Measurements from ENCODE around the gene TMEM39B. TPM values are rescaled to one million over a fixed set of nuclear protein-coding genes. Genes with fewer than 3 reads are reported as not detected.
A peak's percentile ranks its signal among the peaks of the same experiment; 100 is the strongest.

The TMEM39B gene
- total RNA-seq, 1 donor from 2014 or later = 13.3 TPM

DNA sequence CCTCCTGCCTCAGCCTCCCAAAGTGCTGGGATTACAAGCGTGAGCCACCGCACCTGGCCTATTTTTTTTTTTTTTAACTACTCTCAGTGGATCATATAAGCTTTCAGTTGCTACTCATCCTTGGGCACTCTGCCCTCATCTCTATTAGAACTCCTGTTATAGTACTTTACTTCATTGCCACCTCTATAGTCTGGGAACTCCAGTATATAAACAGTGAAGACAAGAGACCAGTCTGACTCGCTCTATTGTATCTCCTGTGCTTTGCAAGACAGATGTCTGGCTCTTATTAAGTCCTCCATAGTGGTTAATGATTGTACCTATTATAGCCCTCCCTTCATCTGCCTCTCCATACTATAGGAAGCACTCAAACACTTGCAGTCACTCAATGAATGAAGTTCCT lies 44.0 kb upstream of the TMEM39B start:
- H3K9me3 ChIP-seq (ENCODE audit: insufficient read depth, low read depth, low read length) = no peaks in the 10 kb centered on the region
- FAIRE-seq = no peak
- H4K20me1 ChIP-seq (ENCODE audit: insufficient read depth, low read length) = peaks cover 96% of the 10 kb centered on the region
- no peaks in the 10 kb centered on the region for H3K27me3 ChIP-seq (ENCODE audit: insufficient read depth, low read length)
- DNase-seq (ENCODE audit: low read depth) = peak; percentile 15
- no peak overlapping the region for H3K4me2 ChIP-seq (ENCODE audit: low read length)
- H2AFZ ChIP-seq (ENCODE audit: low read depth, low read length) = no peak overlapping the region
- H3K79me2 ChIP-seq (ENCODE audit: insufficient read depth, low read length) = peaks cover 100% of the 10 kb centered on the region
- Mint-ChIP-seq H3K36me3 (ENCODE audit: low read depth, unreplicated experiment) (peaks cover 10% of the 10 kb centered on the region), H3K27me3 (ENCODE audit: low read depth, unreplicated experiment) (no peaks in the 10 kb centered on the region), H3K4me1 (ENCODE audit: low read depth, unreplicated experiment) (peaks cover 33% of the 10 kb centered on the region), H3K4me3 (ENCODE audit: unreplicated experiment) (no peak overlapping the region), H3K9me3 (ENCODE audit: unreplicated experiment) (no peaks in the 10 kb centered on the region), H3K27ac (ENCODE audit: unreplicated experiment) (no peak overlapping the region)
- TF ChIP-seq EZH2 (IDR thresholded peaks at IDR 0.05; ENCODE audit: insufficient read depth, low read length) = no peak
- TF ChIP-seq, protein P1, sequence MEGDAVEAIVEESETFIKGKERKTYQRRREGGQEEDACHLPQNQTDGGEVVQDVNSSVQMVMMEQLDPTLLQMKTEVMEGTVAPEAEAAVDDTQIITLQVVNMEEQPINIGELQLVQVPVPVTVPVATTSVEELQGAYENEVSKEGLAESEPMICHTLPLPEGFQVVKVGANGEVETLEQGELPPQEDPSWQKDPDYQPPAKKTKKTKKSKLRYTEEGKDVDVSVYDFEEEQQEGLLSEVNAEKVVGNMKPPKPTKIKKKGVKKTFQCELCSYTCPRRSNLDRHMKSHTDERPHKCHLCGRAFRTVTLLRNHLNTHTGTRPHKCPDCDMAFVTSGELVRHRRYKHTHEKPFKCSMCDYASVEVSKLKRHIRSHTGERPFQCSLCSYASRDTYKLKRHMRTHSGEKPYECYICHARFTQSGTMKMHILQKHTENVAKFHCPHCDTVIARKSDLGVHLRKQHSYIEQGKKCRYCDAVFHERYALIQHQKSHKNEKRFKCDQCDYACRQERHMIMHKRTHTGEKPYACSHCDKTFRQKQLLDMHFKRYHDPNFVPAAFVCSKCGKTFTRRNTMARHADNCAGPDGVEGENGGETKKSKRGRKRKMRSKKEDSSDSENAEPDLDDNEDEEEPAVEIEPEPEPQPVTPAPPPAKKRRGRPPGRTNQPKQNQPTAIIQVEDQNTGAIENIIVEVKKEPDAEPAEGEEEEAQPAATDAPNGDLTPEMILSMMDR (IDR thresholded peaks at IDR 0.05; ENCODE audit: insufficient read depth, low read depth, low read length) = no peak
- H3K36me3 ChIP-seq (ENCODE audit: insufficient read depth, low read length) = peaks cover 24% of the 10 kb centered on the region
- peaks cover 18% of the 10 kb centered on the region for H3K4me1 ChIP-seq (ENCODE audit: insufficient read depth, low read length)
- H3K9ac ChIP-seq (ENCODE audit: low read length) = no peak overlapping the region
- H3K4me3 ChIP-seq (ENCODE audit: insufficient read depth, low read depth, low read length) = no peak overlapping the region
- H3K27ac ChIP-seq (ENCODE audit: low read depth, low read length) = no peak overlapping the region

DNA sequence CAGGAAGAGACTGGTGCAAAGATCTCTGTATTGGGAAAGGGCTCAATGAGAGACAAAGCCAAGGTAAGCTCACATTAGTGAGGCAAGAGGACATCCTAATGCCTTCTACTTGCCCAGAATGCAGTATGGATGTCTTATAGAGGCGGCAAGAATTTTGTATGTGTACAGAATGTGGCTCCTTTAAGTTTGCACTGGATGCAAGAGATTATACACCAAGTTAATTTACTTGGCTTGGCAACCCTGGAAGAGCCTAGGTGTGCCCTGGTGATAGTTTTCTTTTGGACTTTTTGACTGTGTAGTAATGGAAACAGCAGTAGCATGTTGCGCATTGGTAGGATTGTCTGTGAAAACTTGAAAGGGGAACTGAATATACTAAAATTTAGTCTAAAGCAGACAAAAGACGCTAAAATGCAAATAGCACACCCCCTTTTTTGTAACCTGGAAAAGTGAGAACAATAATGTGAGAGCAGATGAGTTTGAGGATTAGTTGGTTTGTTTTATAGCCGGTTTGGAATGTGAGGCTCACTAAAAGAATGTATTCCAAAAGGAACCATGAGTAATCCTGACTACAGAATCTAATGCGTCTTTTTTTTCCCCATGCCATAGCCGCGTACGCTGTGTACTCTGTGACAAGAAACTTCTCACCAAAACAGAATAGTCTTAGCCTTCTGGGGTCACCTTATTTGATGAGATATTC lies 41.0 kb upstream of the TMEM39B start:
- peak; percentile 71 for DNase-seq (ENCODE audit: low read depth)
- Mint-ChIP-seq H3K4me1 (ENCODE audit: low read depth, unreplicated experiment) (peaks cover 46% of the 10 kb centered on the region), H3K27me3 (ENCODE audit: low read depth, unreplicated experiment) (no peaks in the 10 kb centered on the region), H3K9me3 (ENCODE audit: unreplicated experiment) (no peaks in the 10 kb centered on the region), H3K36me3 (ENCODE audit: low read depth, unreplicated experiment) (peaks cover 21% of the 10 kb centered on the region), H3K27ac (ENCODE audit: unreplicated experiment) (peak overlapping the region; percentile 66), H3K4me3 (ENCODE audit: unreplicated experiment) (peak overlapping the region; percentile 22)
- peak overlapping the region; percentile 56 for H3K9ac ChIP-seq (ENCODE audit: low read length)
- H3K4me2 ChIP-seq (ENCODE audit: low read length) = peak overlapping the region; percentile 69
- H3K79me2 ChIP-seq (ENCODE audit: insufficient read depth, low read length) = peaks cover 98% of the 10 kb centered on the region
- H3K4me1 ChIP-seq (ENCODE audit: insufficient read depth, low read length) = peaks cover 18% of the 10 kb centered on the region
- H3K9me3 ChIP-seq (ENCODE audit: insufficient read depth, low read depth, low read length) = no peaks in the 10 kb centered on the region
- peak; percentile 72 for FAIRE-seq
- H2AFZ ChIP-seq (ENCODE audit: low read depth, low read length) = no peak overlapping the region
- TF ChIP-seq, protein P1 (IDR thresholded peaks at IDR 0.05; ENCODE audit: insufficient read depth, low read depth, low read length) = no peak
- TF ChIP-seq EZH2 (IDR thresholded peaks at IDR 0.05; ENCODE audit: insufficient read depth, low read length) = no peak
- peaks cover 41% of the 10 kb centered on the region for H3K36me3 ChIP-seq (ENCODE audit: insufficient read depth, low read length)
- peak overlapping the region; percentile 15 for H3K4me3 ChIP-seq (ENCODE audit: insufficient read depth, low read depth, low read length)
- H3K27me3 ChIP-seq (ENCODE audit: insufficient read depth, low read length) = no peaks in the 10 kb centered on the region
- H3K27ac ChIP-seq (ENCODE audit: low read depth, low read length) = peak overlapping the region; percentile 51
- H4K20me1 ChIP-seq (ENCODE audit: insufficient read depth, low read length) = peaks cover 93% of the 10 kb centered on the region

GRCh38 chr1:32032275-32032615 lies 40.5 kb upstream of the TMEM39B start:
- Histone ChIP-seq H3K4me2 (ENCODE audit: low read length) (peak overlapping the region; percentile 69), H3K9me3 (ENCODE audit: insufficient read depth, low read depth, low read length) (no peaks in the 10 kb centered on the region), H3K27ac (ENCODE audit: low read depth, low read length) (peak overlapping the region; percentile 51), H2AFZ (ENCODE audit: low read depth, low read length) (no peak overlapping the region), H3K4me3 (ENCODE audit: insufficient read depth, low read depth, low read length) (no peak overlapping the region), H3K79me2 (ENCODE audit: insufficient read depth, low read length) (peaks cover 98% of the 10 kb centered on the region), H3K9ac (ENCODE audit: low read length) (peak overlapping the region; percentile 56), H3K36me3 (ENCODE audit: insufficient read depth, low read length) (peaks cover 46% of the 10 kb centered on the region), H4K20me1 (ENCODE audit: insufficient read depth, low read length) (peaks cover 93% of the 10 kb centered on the region), H3K4me1 (ENCODE audit: insufficient read depth, low read length) (peaks cover 18% of the 10 kb centered on the region), H3K27me3 (ENCODE audit: insufficient read depth, low read length) (no peaks in the 10 kb centered on the region)
- peak overlapping the region; percentile 6 for H3K27ac Mint-ChIP-seq (ENCODE audit: unreplicated experiment)
- peak overlapping the region; percentile 4 for H3K4me3 Mint-ChIP-seq (ENCODE audit: unreplicated experiment)
- H3K27me3 Mint-ChIP-seq (ENCODE audit: low read depth, unreplicated experiment) = no peaks in the 10 kb centered on the region
- peak; percentile 29 for FAIRE-seq
- H3K36me3 Mint-ChIP-seq (ENCODE audit: low read depth, unreplicated experiment) = peaks cover 24% of the 10 kb centered on the region
- no peak for DNase-seq (ENCODE audit: low read depth)
- H3K9me3 Mint-ChIP-seq (ENCODE audit: unreplicated experiment) = no peaks in the 10 kb centered on the region
- TF ChIP-seq, protein P1 (IDR thresholded peaks at IDR 0.05; ENCODE audit: insufficient read depth, low read depth, low read length) = no peak
- no peak for TF ChIP-seq EZH2 (IDR thresholded peaks at IDR 0.05; ENCODE audit: insufficient read depth, low read length)
- H3K4me1 Mint-ChIP-seq (ENCODE audit: low read depth, unreplicated experiment) = peaks cover 46% of the 10 kb centered on the region
